ENCODE data around the gene OMA1. TPM values are rescaled to one million over a fixed set of nuclear protein-coding genes. Genes with fewer than 3 reads are reported as not detected.

OMA1 gene
- total and polyA plus RNA-seq, 4 experiments from 2014 or later: 32.7 to 86.2 (median 55.0) TPM

GRCh38 chr1:58447886-58448285, 98.6 kb downstream of the OMA1 start:
- H3K4me3 ChIP-seq (ENCODE audit: low read length in 2 of 2): no peak overlapping the region
- H3K4me1 ChIP-seq (ENCODE audit: insufficient read depth, low read length): no peaks in the 10 kb centered on the region
- Mint-ChIP-seq H3K36me3 (peaks cover 2 to 7% of the 10 kb centered on the region in 2 donors), H3K4me3 (no peak overlapping the region), H3K4me1 (no peaks in the 10 kb centered on the region), H3K27me3 (peaks cover 0 to 1% of the 10 kb centered on the region in 2 donors), H3K27ac (no peak overlapping the region), H3K9me3 (no peaks in the 10 kb centered on the region)
- H3K27ac ChIP-seq (ENCODE audit: low read depth, low read length): no peak overlapping the region
- DNase-seq: no peak
- no peaks in the 10 kb centered on the region for H3K36me3 ChIP-seq (ENCODE audit: insufficient read depth, low read length)
- intact Hi-C loops (cut with micrococcal nuclease): no loop called here
- H3K27me3 ChIP-seq (ENCODE audit: insufficient read depth, low read length): no peaks in the 10 kb centered on the region
- ChIA-PET POLR2A (ENCODE audit: partially characterized antibody) (no interaction called here), CTCF (ENCODE audit: partially characterized antibody) (no interaction called here)
- H3K9me3 ChIP-seq (ENCODE audit: control insufficient read depth in 1 of 2, low read length in 2 of 2): no peaks in the 10 kb centered on the region

GRCh38 chr1:58447042-58447441, 99.5 kb downstream of the OMA1 start:
- Histone ChIP-seq H3K4me1 (ENCODE audit: insufficient read depth, low read length) (no peaks in the 10 kb centered on the region), H3K9me3 (ENCODE audit: control insufficient read depth in 1 of 2, low read length in 2 of 2) (no peaks in the 10 kb centered on the region), H3K36me3 (ENCODE audit: insufficient read depth, low read length) (no peaks in the 10 kb centered on the region), H3K4me3 (ENCODE audit: low read length in 2 of 2) (no peak overlapping the region), H3K27me3 (ENCODE audit: insufficient read depth, low read length) (no peaks in the 10 kb centered on the region), H3K27ac (ENCODE audit: low read depth, low read length) (no peak overlapping the region)
- Mint-ChIP-seq H3K27ac (no peak overlapping the region), H3K4me3 (no peak overlapping the region), H3K4me1 (no peaks in the 10 kb centered on the region), H3K9me3 (no peaks in the 10 kb centered on the region), H3K27me3 (peaks cover 0 to 1% of the 10 kb centered on the region in 2 donors), H3K36me3 (peaks cover 2 to 7% of the 10 kb centered on the region in 2 donors)
- POLR2A ChIA-PET (ENCODE audit: partially characterized antibody): no interaction called here
- intact Hi-C loops (cut with micrococcal nuclease): no loop called here
- CTCF ChIA-PET (ENCODE audit: partially characterized antibody): no interaction called here
- no peak for DNase-seq

GRCh38 chr1:58446368-58446767, 100.2 kb downstream of the OMA1 start:
- H3K36me3 ChIP-seq (ENCODE audit: insufficient read depth, low read length): no peaks in the 10 kb centered on the region
- DNase-seq: no peak
- no peak overlapping the region for H3K27ac Mint-ChIP-seq
- POLR2A ChIA-PET (ENCODE audit: partially characterized antibody): no interaction called here
- H3K4me3 Mint-ChIP-seq: no peak overlapping the region
- peaks cover 0 to 1% of the 10 kb centered on the region in 2 donors for H3K27me3 Mint-ChIP-seq
- no peak overlapping the region for H3K27ac ChIP-seq (ENCODE audit: low read depth, low read length)
- intact Hi-C loops (cut with micrococcal nuclease): no loop called here
- no peak overlapping the region for H3K4me3 ChIP-seq (ENCODE audit: low read length in 2 of 2)
- H3K4me1 ChIP-seq (ENCODE audit: insufficient read depth, low read length): no peaks in the 10 kb centered on the region
- no peaks in the 10 kb centered on the region for H3K4me1 Mint-ChIP-seq
- no peaks in the 10 kb centered on the region for H3K9me3 ChIP-seq (ENCODE audit: control insufficient read depth in 1 of 2, low read length in 2 of 2)
- no peaks in the 10 kb centered on the region for H3K9me3 Mint-ChIP-seq
- peaks cover 7% of the 10 kb centered on the region in 2 donors for H3K36me3 Mint-ChIP-seq
- H3K27me3 ChIP-seq (ENCODE audit: insufficient read depth, low read length): no peaks in the 10 kb centered on the region
- CTCF ChIA-PET (ENCODE audit: partially characterized antibody): no interaction called here

GRCh38 chr1:58443986-58444868, 102.3 kb downstream of the OMA1 start:
- intact Hi-C loops (cut with micrococcal nuclease): no loop called here
- Histone ChIP-seq H3K36me3 (ENCODE audit: insufficient read depth, low read length) (no peaks in the 10 kb centered on the region), H3K27me3 (ENCODE audit: insufficient read depth, low read length) (no peaks in the 10 kb centered on the region), H3K4me3 (ENCODE audit: low read length in 2 of 2) (no peak overlapping the region), H3K4me1 (ENCODE audit: insufficient read depth, low read length) (no peaks in the 10 kb centered on the region), H3K27ac (ENCODE audit: low read depth, low read length) (no peak overlapping the region), H3K9me3 (ENCODE audit: control insufficient read depth in 1 of 2, low read length in 2 of 2) (no peaks in the 10 kb centered on the region)
- Mint-ChIP-seq H3K4me3 (no peak overlapping the region), H3K27me3 (peaks cover 0 to 1% of the 10 kb centered on the region in 2 donors), H3K4me1 (no peaks in the 10 kb centered on the region), H3K27ac (no peak overlapping the region), H3K36me3 (peaks cover 7 to 8% of the 10 kb centered on the region in 2 donors), H3K9me3 (no peaks in the 10 kb centered on the region)
- POLR2A ChIA-PET (ENCODE audit: partially characterized antibody): no interaction called here
- DNase-seq: no peak
- CTCF ChIA-PET (ENCODE audit: partially characterized antibody): no interaction called here

GRCh38 chr1:58442114-58442513, 104.4 kb downstream of the OMA1 start:
- Histone ChIP-seq H3K36me3 (ENCODE audit: insufficient read depth, low read length) (no peaks in the 10 kb centered on the region), H3K27me3 (ENCODE audit: insufficient read depth, low read length) (no peaks in the 10 kb centered on the region), H3K27ac (ENCODE audit: low read depth, low read length) (no peak overlapping the region), H3K9me3 (ENCODE audit: control insufficient read depth in 1 of 2, low read length in 2 of 2) (no peaks in the 10 kb centered on the region), H3K4me1 (ENCODE audit: insufficient read depth, low read length) (no peaks in the 10 kb centered on the region), H3K4me3 (ENCODE audit: low read length in 2 of 2) (no peak overlapping the region)
- H3K27ac Mint-ChIP-seq: no peak overlapping the region
- H3K36me3 Mint-ChIP-seq: peaks cover 0 to 8% of the 10 kb centered on the region in 2 donors
- POLR2A ChIA-PET (ENCODE audit: partially characterized antibody): no interaction called here
- H3K27me3 Mint-ChIP-seq: peaks cover 0 to 1% of the 10 kb centered on the region in 2 donors
- intact Hi-C loops (cut with micrococcal nuclease): no loop called here
- H3K4me3 Mint-ChIP-seq: no peak overlapping the region
- H3K4me1 Mint-ChIP-seq: no peaks in the 10 kb centered on the region
- CTCF ChIA-PET (ENCODE audit: partially characterized antibody): no interaction called here
- no peak for DNase-seq
- H3K9me3 Mint-ChIP-seq: no peaks in the 10 kb centered on the region

GRCh38 chr1:58441699-58442098, 104.8 kb downstream of the OMA1 start:
- no peaks in the 10 kb centered on the region for H3K4me1 ChIP-seq (ENCODE audit: insufficient read depth, low read length)
- Mint-ChIP-seq H3K36me3 (peaks cover 0 to 7% of the 10 kb centered on the region in 2 donors), H3K4me3 (no peak overlapping the region), H3K27me3 (peaks cover 0 to 1% of the 10 kb centered on the region in 2 donors), H3K27ac (no peak overlapping the region), H3K9me3 (no peaks in the 10 kb centered on the region), H3K4me1 (no peaks in the 10 kb centered on the region)
- no peak for DNase-seq
- no peaks in the 10 kb centered on the region for H3K27me3 ChIP-seq (ENCODE audit: insufficient read depth, low read length)
- H3K9me3 ChIP-seq (ENCODE audit: control insufficient read depth in 1 of 2, low read length in 2 of 2): no peaks in the 10 kb centered on the region
- no peaks in the 10 kb centered on the region for H3K36me3 ChIP-seq (ENCODE audit: insufficient read depth, low read length)
- no peak overlapping the region for H3K4me3 ChIP-seq (ENCODE audit: low read length in 2 of 2)
- POLR2A ChIA-PET (ENCODE audit: partially characterized antibody): no interaction called here
- no peak overlapping the region for H3K27ac ChIP-seq (ENCODE audit: low read depth, low read length)
- CTCF ChIA-PET (ENCODE audit: partially characterized antibody): no interaction called here
- intact Hi-C loops (cut with micrococcal nuclease): no loop called here

- Mint-ChIP-seq H3K36me3 (peaks cover 0 to 6% of the 10 kb centered on the region in 2 donors), H3K4me3 (no peak overlapping the region), H3K27ac (no peak overlapping the region), H3K27me3 (peaks cover 0 to 1% of the 10 kb centered on the region in 2 donors), H3K4me1 (no peaks in the 10 kb centered on the region), H3K9me3 (no peaks in the 10 kb centered on the region)
- ChIA-PET POLR2A (ENCODE audit: partially characterized antibody) (no interaction called here), CTCF (ENCODE audit: partially characterized antibody) (no interaction called here)
- Histone ChIP-seq H3K27me3 (ENCODE audit: insufficient read depth, low read length) (no peaks in the 10 kb centered on the region), H3K9me3 (ENCODE audit: control insufficient read depth in 1 of 2, low read length in 2 of 2) (no peaks in the 10 kb centered on the region), H3K36me3 (ENCODE audit: insufficient read depth, low read length) (no peaks in the 10 kb centered on the region), H3K4me1 (ENCODE audit: insufficient read depth, low read length) (no peaks in the 10 kb centered on the region), H3K4me3 (ENCODE audit: low read length in 2 of 2) (no peak overlapping the region), H3K27ac (ENCODE audit: low read depth, low read length) (no peak overlapping the region)
- DNase-seq: no peak
- intact Hi-C loops (cut with micrococcal nuclease): no loop called here
Observed at GRCh38 chr1:58440696-58441095, 105.8 kb downstream of the OMA1 start.

Measured in CD4-positive, alpha-beta memory T cell (primary cell).